ENCODE results near the gene PPARA. TPM values are rescaled to one million over a fixed set of nuclear protein-coding genes. Genes with fewer than 3 reads are reported as not detected.

Gene PPARA
- total RNA-seq, 2 experiments from 2014 or later: 11.1 to 13.3 TPM

DNA sequence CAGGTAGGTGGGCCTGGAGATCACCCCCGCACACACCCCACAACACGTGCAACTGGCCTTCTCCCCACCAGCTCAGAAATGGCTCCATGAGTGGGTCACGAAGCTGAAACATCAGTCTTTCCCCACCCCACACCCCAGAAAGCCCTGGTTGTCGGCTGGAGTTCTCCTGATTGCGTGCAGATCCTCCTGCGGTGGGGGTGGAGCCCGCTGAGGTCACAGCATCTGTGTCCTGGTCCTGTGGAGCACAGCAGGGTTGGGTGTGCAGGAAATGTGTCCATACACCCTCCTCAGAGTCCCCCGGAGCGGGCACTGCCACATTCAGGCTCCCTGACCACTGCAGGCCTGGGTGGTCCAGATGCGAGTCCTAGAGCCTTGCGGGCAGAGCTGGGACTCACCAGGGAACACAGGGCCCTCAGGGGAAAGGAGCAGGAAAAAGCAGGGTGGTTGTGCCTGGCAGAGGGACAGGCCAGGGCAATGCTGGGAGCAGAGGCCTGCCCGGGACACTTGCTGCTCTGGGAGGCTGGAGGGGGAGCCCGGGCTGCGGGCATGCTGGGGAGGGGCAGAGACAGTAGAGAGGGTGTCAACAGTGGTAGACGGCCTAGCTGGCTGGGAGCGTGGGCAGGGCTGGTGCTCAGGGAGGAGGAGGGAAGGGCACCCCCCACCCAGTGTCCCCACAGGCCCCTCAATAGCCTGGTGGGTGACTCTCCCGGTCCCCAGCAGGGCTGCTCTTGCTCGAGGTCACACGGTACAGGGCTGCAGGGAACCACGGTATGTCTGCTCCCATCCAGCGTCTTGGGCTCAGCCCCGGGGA lies 42.4 kb upstream of the PPARA start:
- intact Hi-C loops (cut with micrococcal nuclease): no loop called here
- Mint-ChIP-seq H3K4me3 (no peak overlapping the region), H3K9me3 (no peaks in the 10 kb centered on the region), H3K27me3 (no peaks in the 10 kb centered on the region), H3K36me3 (no peaks in the 10 kb centered on the region), H3K4me1 (ENCODE audit: low read depth) (no peaks in the 10 kb centered on the region), H3K27ac (no peak overlapping the region)
- DNase-seq: no peak
- CTCF ChIA-PET: interaction anchor here (1.7 kb wide), 1 partner anchor 102 kb away, joined by 5 read pairs; no protein-coding TSS in a partner anchor
- POLR2A ChIA-PET: no interaction called here

DNA sequence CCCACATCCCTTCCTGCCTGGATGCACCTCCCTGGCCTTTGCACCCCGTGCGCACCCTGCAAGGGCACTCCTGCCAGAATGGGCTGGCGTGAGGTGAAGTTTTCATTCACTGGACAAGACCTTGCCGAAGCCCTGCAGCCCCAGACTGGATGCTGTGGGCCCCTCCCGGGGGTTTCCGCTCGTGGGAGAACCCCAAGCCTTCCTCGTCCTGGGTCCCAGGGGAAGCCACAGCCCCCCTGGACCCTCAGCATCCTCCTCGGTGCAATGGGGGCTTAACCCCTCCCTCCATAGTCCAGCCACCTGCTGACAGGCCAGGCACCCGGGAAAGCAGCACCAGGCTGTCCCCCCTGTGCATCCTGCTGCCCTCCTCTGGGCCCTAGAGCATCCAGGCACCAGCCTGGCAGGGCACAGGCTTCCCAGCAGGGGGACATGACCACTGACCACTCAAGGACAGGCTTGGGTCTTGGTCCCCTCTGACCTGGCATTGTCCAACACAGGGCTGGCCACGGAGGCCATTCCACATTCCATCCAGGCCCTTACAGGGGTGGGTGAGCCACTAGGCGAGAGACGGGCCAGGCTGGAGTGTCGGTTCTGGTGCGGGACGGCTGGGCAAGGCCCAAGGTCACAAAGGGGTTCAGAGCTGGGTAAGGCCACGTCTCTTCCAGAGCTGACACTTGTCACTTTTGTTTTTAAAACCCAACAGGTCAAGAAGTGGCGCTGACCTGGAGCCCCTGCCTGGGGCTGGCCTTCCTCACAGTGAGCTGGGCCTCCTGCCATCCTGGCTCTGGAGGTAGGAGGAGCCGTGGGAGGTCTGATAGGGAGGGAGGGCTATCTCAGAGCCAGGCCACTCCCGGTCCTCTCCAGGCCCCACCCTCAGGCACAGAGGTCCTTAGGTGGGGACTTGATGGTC lies 41.5 kb upstream of the PPARA start:
- CTCF ChIA-PET: no interaction called here
- no peaks in the 10 kb centered on the region for H3K4me1 Mint-ChIP-seq (ENCODE audit: low read depth)
- no peak for DNase-seq
- POLR2A ChIA-PET: no interaction called here
- no peak overlapping the region for H3K27ac Mint-ChIP-seq
- H3K27me3 Mint-ChIP-seq: no peaks in the 10 kb centered on the region
- no peak overlapping the region for H3K4me3 Mint-ChIP-seq
- intact Hi-C loops (cut with micrococcal nuclease): no loop called here
- H3K9me3 Mint-ChIP-seq: no peaks in the 10 kb centered on the region
- no peaks in the 10 kb centered on the region for H3K36me3 Mint-ChIP-seq

DNA sequence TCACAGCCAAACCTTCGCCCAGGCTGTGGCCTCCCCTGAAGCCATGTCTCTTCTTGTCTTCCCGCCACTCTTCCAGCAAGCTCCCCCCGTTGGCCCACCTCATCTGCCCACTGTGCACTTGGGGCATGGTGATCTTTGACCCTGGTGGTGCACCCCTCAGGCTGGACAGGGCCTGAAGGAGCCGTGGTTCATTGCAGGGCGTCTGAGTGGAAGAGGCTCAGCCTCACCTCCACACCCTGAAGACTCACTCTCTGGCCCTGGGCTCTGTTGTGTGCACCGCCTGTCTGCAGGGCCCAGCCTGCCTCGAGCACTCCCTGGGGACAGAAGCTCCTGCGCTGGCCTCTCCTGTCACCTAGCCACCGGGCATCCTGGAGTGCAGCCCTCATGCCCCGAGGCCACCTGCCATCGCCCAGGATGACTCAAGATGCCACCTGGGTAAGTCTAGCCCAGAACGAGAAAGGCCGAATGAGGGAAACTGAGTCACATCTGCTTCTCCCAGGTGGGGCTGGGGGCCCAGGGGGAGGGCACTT lies 40.8 kb upstream of the PPARA start:
- H3K36me3 Mint-ChIP-seq: no peaks in the 10 kb centered on the region
- no peaks in the 10 kb centered on the region for H3K9me3 Mint-ChIP-seq
- H3K27me3 Mint-ChIP-seq: no peaks in the 10 kb centered on the region
- ChIA-PET CTCF (interaction anchor here (1.1 kb wide), 1 partner anchor 115 kb away, joined by 3 read pairs; no protein-coding TSS in a partner anchor), POLR2A (no interaction called here)
- no peak overlapping the region for H3K4me3 Mint-ChIP-seq
- H3K4me1 Mint-ChIP-seq (ENCODE audit: low read depth): no peaks in the 10 kb centered on the region
- no peak for DNase-seq
- no peak overlapping the region for H3K27ac Mint-ChIP-seq
- intact Hi-C loops (cut with micrococcal nuclease): no loop called here

DNA sequence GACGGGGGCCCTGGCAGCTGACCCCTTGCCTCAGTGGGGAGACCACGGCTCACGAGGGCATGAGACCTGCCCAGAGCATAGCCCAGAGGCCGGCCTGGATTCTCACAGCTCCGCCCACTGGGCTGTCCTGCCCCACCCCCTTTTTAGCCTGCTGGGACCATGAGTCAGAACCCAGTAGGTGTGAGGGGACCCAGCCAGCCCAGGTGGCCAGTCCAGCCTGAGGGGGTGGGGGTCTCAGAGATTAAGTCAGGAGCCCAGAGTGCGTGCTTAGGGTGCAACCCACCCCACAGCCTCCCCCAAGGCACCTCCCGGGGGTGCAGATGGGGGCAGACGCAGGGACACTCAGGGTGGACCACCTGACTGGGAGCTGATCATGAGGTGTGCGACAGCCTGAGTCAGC lies 40.1 kb upstream of the PPARA start:
- H3K27ac Mint-ChIP-seq: no peak overlapping the region

DNA sequence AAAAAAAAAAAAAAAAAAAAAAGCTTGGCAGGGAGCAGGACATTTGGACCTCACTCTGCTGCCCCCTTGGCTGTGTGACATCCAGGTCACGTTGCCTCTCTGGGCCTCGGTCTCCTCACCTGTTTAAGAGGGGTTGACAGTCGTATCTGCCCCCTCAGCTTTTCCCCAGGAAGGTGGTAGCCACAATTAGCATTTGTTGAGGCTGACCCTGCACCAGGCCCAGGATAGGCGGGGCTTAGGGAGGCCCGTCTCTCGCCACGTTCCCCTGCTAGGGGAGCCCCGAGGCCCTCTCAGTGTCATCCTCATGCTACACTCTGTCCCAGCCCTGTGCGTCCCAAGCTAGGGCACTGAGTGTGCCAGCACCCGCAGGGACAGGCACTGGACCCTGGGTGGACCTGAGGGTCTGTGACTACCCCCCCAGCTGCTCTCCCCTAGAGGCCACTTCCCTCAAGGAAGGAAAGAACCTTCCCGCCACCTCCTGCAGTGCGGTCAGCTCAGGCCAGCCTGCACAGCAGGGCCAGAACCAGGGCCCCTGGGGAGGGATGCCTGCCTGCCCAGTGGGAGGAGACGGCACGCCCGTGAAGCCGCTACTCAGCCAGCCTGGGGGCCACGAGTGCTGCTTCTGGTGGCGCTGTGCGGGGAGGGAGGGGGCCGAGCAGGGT lies 38.5 kb upstream of the PPARA start:
- intact Hi-C loops (cut with micrococcal nuclease): no loop called here
- no peak for DNase-seq
- Mint-ChIP-seq H3K36me3 (no peaks in the 10 kb centered on the region), H3K27ac (no peak overlapping the region), H3K4me1 (ENCODE audit: low read depth) (peaks cover 2% of the 10 kb centered on the region), H3K27me3 (no peaks in the 10 kb centered on the region), H3K4me3 (no peak overlapping the region), H3K9me3 (no peaks in the 10 kb centered on the region)
- ChIA-PET CTCF (interaction anchor here (1.4 to 1.6 kb wide), 2 partner anchors 98 to 105 kb away, joined by 4 to 6 read pairs; no protein-coding TSS in a partner anchor), POLR2A (no interaction called here)

More for the DNA sequence above, 40.1 kb upstream of the PPARA start:
- POLR2A ChIA-PET: no interaction called here
- peaks cover 2% of the 10 kb centered on the region for H3K4me1 Mint-ChIP-seq (ENCODE audit: low read depth)
- intact Hi-C loops (cut with micrococcal nuclease): no loop called here
- DNase-seq: peak; percentile 27
- H3K9me3 Mint-ChIP-seq: no peaks in the 10 kb centered on the region
- no peaks in the 10 kb centered on the region for H3K36me3 Mint-ChIP-seq
- H3K27me3 Mint-ChIP-seq: no peaks in the 10 kb centered on the region
- no peak overlapping the region for H3K4me3 Mint-ChIP-seq
- CTCF ChIA-PET: interaction anchor here (1.1 kb wide), 1 partner anchor 115 kb away, joined by 3 read pairs; no protein-coding TSS in a partner anchor

DNA sequence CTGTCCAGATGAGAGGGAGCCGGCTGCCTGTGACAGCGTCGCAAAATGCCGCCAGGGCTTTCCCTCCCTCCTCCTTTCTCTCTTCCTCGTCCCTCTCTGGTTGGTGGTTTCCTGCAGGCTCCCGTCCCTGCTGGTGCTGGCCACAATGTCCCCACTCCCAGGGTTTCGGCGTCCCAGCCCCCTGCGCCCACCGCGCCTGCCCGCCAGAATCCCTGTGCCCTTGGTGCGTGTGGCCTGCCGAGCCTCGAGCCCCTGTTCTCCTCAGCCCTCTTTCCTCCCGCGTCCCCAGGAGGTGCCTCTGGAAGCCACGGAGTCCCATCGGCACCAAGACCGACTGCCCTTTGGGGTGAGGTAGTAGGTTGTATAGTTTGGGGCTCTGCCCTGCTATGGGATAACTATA lies 37.9 kb upstream of the PPARA start:
- no peak overlapping the region for H3K27ac Mint-ChIP-seq
- H3K4me3 Mint-ChIP-seq: no peak overlapping the region
- intact Hi-C loops (cut with micrococcal nuclease): no loop called here
- no peaks in the 10 kb centered on the region for H3K36me3 Mint-ChIP-seq
- CTCF ChIA-PET: interaction anchor here (1.4 to 11.2 kb wide), 2 partner anchors 99 to 105 kb away, joined by 4 to 257 read pairs; no protein-coding TSS in a partner anchor
- peaks cover 2% of the 10 kb centered on the region for H3K4me1 Mint-ChIP-seq (ENCODE audit: low read depth)
- POLR2A ChIA-PET: no interaction called here
- no peaks in the 10 kb centered on the region for H3K9me3 Mint-ChIP-seq
- no peak for DNase-seq
- no peaks in the 10 kb centered on the region for H3K27me3 Mint-ChIP-seq

DNA sequence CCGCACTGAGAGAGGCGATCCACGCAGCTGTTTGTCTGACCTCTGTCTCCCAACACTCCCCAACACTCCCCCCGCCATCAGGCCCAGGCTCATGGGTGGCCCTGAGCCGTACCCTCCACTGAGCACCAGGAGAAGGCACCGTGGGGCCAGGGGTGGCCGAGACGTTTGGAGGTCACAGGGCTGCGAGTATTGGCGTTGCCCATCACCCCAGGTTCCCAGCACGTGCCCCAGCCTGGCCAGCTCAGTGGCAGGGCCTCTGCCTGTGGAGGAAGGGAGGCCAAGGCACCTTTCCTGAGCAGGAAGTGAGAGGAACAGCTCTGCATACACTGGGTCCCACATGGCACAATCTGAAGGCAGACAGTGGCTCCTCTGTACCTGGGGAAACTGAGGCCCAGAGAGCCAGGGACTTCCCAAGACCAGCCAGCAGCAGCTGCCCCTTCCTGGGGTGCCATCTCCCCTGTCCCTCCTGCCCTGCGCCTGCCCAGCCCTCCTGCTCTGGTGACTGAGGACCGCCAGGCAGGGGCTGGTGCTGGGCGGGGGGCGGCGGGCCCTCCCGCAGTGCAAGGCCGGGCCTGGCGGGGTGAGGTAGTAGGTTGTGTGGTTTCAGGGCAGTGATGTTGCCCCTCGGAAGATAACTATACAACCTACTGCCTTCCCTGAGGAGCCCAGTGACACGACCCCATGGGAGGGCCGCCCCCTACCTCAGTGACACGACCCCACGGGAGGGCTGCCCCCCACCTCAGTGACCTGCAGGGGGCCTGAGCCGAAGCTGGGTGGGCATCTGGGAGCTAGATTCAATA lies 37.0 kb upstream of the PPARA start:
- intact Hi-C loops (cut with micrococcal nuclease): no loop called here
- H3K27ac Mint-ChIP-seq: no peak overlapping the region
- POLR2A ChIA-PET: no interaction called here

DNA sequence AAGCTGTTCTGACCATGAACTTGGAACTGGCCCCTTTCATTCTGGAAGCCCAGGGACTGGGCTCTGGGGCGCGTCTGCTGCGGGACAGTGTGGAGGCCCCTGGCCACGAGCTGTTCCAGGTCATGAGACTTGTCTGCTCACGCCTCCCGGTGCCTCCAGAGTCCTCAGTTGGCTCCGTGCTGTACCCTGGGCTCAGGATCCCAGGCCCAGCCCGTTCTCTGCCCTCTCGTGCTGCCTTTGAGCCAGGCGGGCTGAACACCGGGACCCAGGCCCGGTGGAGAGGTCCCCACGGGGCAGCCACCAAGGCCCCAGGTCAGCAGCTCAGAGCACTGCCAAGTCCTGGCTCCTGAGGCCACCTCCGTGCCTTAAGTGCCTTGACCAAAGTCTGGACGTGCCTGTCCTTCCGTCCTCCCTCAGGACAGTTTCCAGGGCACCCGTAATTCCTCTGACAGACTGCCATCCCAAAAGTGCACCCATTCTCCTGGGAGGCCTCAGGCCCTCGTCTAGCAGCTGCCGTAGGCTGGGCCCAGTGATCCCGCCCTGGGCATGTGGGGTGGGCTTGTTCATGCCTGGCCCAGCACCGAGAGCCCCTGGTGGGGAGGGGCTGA lies 36.3 kb upstream of the PPARA start:
- no peaks in the 10 kb centered on the region for H3K27me3 Mint-ChIP-seq
- peaks cover 2% of the 10 kb centered on the region for H3K4me1 Mint-ChIP-seq (ENCODE audit: low read depth)
- H3K9me3 Mint-ChIP-seq: no peaks in the 10 kb centered on the region
- ChIA-PET CTCF (interaction anchor here (0.8 to 11.2 kb wide), 4 partner anchors 11 to 119 kb away, joined by 4 to 257 read pairs (median 50); no protein-coding TSS in a partner anchor), POLR2A (no interaction called here)
- DNase-seq: no peak
- no peaks in the 10 kb centered on the region for H3K36me3 Mint-ChIP-seq
- H3K27ac Mint-ChIP-seq: no peak overlapping the region
- no peak overlapping the region for H3K4me3 Mint-ChIP-seq
- intact Hi-C loops (cut with micrococcal nuclease): no loop called here

More for the DNA sequence above, 37.0 kb upstream of the PPARA start:
- H3K4me3 Mint-ChIP-seq: no peak overlapping the region
- no peaks in the 10 kb centered on the region for H3K9me3 Mint-ChIP-seq
- H3K36me3 Mint-ChIP-seq: no peaks in the 10 kb centered on the region
- peaks cover 2% of the 10 kb centered on the region for H3K4me1 Mint-ChIP-seq (ENCODE audit: low read depth)
- CTCF ChIA-PET: interaction anchor here (0.8 to 11.2 kb wide), 4 partner anchors 10 to 118 kb away, joined by 4 to 257 read pairs (median 50); no protein-coding TSS in a partner anchor
- no peak for DNase-seq
- no peaks in the 10 kb centered on the region for H3K27me3 Mint-ChIP-seq

DNA sequence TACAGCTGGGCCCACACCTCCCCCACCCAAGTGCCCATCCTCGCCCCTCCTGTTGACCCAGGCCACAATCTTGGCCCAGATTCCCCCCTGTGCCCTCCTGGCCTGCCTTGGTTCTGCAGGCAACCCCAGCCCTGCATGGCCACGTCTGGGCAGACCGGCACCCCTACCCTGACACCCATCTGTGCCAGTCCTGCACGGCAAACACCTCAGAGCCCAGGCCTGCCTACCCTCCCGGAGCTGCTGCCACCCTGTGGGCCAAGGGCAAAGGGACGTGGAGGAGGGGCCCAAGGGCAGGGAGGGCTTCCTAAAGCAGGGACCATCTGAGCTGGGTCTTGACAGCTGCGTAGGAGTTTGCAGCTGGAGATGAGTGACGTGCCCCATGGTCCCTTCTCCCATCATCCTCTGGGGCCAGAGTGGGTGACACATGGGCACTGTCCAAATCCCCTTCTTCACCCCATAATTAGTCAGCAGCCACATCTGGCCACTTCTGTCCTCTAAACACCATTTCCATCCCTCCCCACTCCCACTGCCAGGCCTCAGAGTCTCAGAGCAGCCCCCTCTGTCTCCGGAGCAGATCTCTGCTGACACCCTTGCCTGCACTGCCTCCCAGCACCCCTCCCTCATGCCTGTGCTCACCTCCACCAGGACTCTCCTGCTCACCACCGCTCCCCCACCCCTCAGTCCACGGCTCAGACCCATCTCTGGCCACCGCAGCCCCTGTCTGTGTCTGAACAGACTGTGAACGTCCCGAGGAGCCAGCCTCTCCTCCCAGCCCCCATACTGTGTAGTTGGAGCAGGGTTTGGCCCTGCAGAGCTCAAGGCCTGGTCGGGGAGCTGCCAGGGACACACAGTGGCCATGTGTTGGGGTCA lies 35.6 kb upstream of the PPARA start:
- Mint-ChIP-seq H3K4me1 (ENCODE audit: low read depth) (peaks cover 2% of the 10 kb centered on the region), H3K27me3 (no peaks in the 10 kb centered on the region), H3K36me3 (no peaks in the 10 kb centered on the region), H3K27ac (no peak overlapping the region), H3K9me3 (no peaks in the 10 kb centered on the region), H3K4me3 (no peak overlapping the region)
- no peak for DNase-seq
- POLR2A ChIA-PET: no interaction called here
- CTCF ChIA-PET: interaction anchor here (0.7 to 11.2 kb wide), 7 partner anchors 16 to 209 kb away, joined by 3 to 257 read pairs (median 6); partner anchors contain the start of gene GTSE1
- intact Hi-C loops (cut with micrococcal nuclease): no loop called here

DNA sequence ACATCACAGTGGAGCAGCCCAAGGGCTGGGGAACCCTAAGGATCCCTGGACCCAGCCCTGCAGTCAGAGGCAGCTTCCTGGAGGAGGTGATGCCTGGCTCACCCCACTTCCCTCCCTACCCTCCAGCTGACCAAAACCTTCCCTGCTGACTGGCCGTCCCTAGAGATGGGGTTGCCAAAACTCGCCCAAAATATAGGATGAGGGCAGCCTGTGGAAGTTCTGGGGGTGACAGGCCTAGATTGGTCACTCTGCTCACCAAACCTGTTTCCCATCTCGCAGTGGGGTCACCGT lies 35.0 kb upstream of the PPARA start:
- H3K4me1 Mint-ChIP-seq (ENCODE audit: low read depth): peaks cover 2% of the 10 kb centered on the region
- intact Hi-C loops (cut with micrococcal nuclease): no loop called here

More for the DNA sequence above, 35.0 kb upstream of the PPARA start:
- no peak for DNase-seq
- no peaks in the 10 kb centered on the region for H3K27me3 Mint-ChIP-seq
- no peaks in the 10 kb centered on the region for H3K36me3 Mint-ChIP-seq
- no peaks in the 10 kb centered on the region for H3K9me3 Mint-ChIP-seq
- ChIA-PET POLR2A (no interaction called here), CTCF (interaction anchor here (0.7 to 11.2 kb wide), 7 partner anchors 17 to 208 kb away, joined by 3 to 257 read pairs (median 6); partner anchors contain the start of gene GTSE1)
- H3K4me3 Mint-ChIP-seq: no peak overlapping the region
- H3K27ac Mint-ChIP-seq: no peak overlapping the region
